NAMALWA (cell line): ENCODE data around the gene TUT1.
"Not testable (repeated sequence)": the region's sequence is repeated elsewhere in the genome, so short reads cannot be mapped to it uniquely, and the experiment has no call there.

ENCODE experiments used
- DNase-seq: peaks from one replicate; pipeline ENCODE4 v3.0.0-alpha.2; 2015; ENCODE audit warnings: low spot score

Gene TUT1

GRCh38 chr11:62578541-62578940, 12.8 kb downstream of the TUT1 start:
- DNase-seq: no peak

- DNase-seq: no peak
Observed at GRCh38 chr11:62577046-62577714, 14.1 kb downstream of the TUT1 start.

- DNase-seq: no peak
Observed at GRCh38 chr11:62575837-62576236, 15.5 kb downstream of the TUT1 start.

- no peak for DNase-seq
Observed at GRCh38 chr11:62575156-62575555, 16.2 kb downstream of the TUT1 start.

GRCh38 chr11:62574363-62575071, 16.8 kb downstream of the TUT1 start:
- peak; percentile 41 for DNase-seq

GRCh38 chr11:62573592-62574362, 17.5 kb downstream of the TUT1 start, which contains the start of gene EEF1G:
TSS of gene EEF1G (minus strand) at chr11:62573891. CDS start at chr11:62573842, 49 bp downstream.
- peak; percentile 100 for DNase-seq

- DNase-seq: peak; percentile 53
Observed at GRCh38 chr11:62573006-62573591, 18.2 kb downstream of the TUT1 start.

GRCh38 chr11:62572431-62572830, 18.9 kb downstream of the TUT1 start:
- DNase-seq: no peak

GRCh38 chr11:62571493-62571892, 19.8 kb downstream of the TUT1 start:
- DNase-seq: not testable (repeated sequence)

- DNase-seq: not testable (repeated sequence)
Observed at GRCh38 chr11:62570903-62571302, 20.4 kb downstream of the TUT1 start.

- no peak for DNase-seq
Observed at GRCh38 chr11:62569611-62570010, 21.7 kb downstream of the TUT1 start.

GRCh38 chr11:62567018-62567633, 24.2 kb downstream of the TUT1 start:
- DNase-seq: no peak

- no peak for DNase-seq
Observed at GRCh38 chr11:62566247-62566646, 25.1 kb downstream of the TUT1 start.

GRCh38 chr11:62565100-62565802, 26.1 kb downstream of the TUT1 start:
- no peak for DNase-seq

- DNase-seq: not testable (repeated sequence)
Observed at GRCh38 chr11:62561677-62562230, 29.6 kb downstream of the TUT1 start.

GRCh38 chr11:62560566-62561103, 30.7 kb downstream of the TUT1 start:
- peak; percentile 67 for DNase-seq

GRCh38 chr11:62559626-62560025, 31.7 kb downstream of the TUT1 start:
- DNase-seq: not testable (repeated sequence)

- DNase-seq: no peak
Observed at GRCh38 chr11:62559204-62559603, 32.1 kb downstream of the TUT1 start.

- no peak for DNase-seq
Observed at GRCh38 chr11:62558669-62559068, 32.7 kb downstream of the TUT1 start.

- DNase-seq: peak; percentile 44
Observed at GRCh38 chr11:62556875-62557631, 34.3 kb downstream of the TUT1 start.
